ENCODE data around the gene XPNPEP3.
"Not testable (repeated sequence)": the region's sequence is repeated elsewhere in the genome, so short reads cannot be mapped to it uniquely, and the experiment has no call there.

DNA sequence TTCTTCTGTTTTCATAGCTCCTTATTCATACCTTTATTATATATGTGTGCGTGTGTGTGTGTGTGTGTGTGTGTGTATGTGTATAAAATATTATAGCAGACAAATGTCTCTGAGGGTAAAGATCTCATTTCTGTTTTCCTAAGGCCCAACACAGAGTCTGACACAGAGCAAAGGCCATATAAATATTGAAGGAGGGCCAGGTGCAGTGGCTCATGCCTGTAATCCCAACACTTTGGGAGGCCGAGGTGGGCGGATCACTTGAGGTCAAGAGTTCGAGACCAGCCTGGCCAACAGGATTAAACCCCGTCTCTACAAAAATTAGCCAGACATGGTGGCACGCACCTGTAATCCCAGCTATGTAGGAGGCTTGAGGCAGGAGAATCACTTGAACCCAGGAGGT is 11.4 kb downstream of the XPNPEP3 start:
- not testable (repeated sequence) for TF ChIP-seq CTCF (IDR thresholded peaks at IDR 0.05; ENCODE audit: low read length); EZH2 (IDR thresholded peaks at IDR 0.05; ENCODE audit: borderline replicate concordance, low read length)
